ENCODE results near the gene RBM12. TPM values are rescaled to one million over a fixed set of nuclear protein-coding genes. Genes with fewer than 3 reads are reported as not detected.

RBM12 gene
- total RNA-seq, 2 experiments from 2014 or later, result 66.3 to 152 TPM

DNA sequence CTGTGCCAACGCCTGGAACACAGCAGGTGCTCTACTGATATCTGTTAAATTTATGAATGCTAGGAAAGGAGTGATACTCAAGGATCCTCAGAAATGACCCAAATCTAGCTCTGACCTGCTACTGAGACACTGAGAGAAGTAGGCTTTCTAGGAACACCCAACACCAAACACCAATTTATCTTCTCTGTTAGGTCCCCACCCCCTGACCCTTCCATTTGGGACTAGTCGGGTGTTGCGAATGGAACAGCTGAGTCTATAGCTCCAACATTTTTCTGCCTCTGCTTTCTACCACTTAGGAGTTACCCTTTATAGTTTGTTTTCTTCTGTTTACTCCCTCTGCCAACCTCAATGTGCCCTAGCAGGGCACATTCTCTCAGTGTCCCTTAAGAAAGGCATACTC is 24.0 kb downstream of the RBM12 start:
- CTCF ChIA-PET (ENCODE audit: unreplicated experiment), result no interaction called here

GRCh38 chr20:35638751-35639150 is 25.9 kb downstream of the RBM12 start:
- TF ChIP-seq EZH2phosphoT487 (IDR thresholded peaks at IDR 0.05; ENCODE audit: borderline replicate concordance, low read depth, low read length), result no peak
- TF ChIP-seq, protein P1, sequence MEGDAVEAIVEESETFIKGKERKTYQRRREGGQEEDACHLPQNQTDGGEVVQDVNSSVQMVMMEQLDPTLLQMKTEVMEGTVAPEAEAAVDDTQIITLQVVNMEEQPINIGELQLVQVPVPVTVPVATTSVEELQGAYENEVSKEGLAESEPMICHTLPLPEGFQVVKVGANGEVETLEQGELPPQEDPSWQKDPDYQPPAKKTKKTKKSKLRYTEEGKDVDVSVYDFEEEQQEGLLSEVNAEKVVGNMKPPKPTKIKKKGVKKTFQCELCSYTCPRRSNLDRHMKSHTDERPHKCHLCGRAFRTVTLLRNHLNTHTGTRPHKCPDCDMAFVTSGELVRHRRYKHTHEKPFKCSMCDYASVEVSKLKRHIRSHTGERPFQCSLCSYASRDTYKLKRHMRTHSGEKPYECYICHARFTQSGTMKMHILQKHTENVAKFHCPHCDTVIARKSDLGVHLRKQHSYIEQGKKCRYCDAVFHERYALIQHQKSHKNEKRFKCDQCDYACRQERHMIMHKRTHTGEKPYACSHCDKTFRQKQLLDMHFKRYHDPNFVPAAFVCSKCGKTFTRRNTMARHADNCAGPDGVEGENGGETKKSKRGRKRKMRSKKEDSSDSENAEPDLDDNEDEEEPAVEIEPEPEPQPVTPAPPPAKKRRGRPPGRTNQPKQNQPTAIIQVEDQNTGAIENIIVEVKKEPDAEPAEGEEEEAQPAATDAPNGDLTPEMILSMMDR (conservative IDR thresholded peaks at IDR 0.05; ENCODE audit: low read length), result no peak
- no peak overlapping the region for H3K4me2 ChIP-seq (ENCODE audit: low read length)
- ChIA-PET CTCF (ENCODE audit: unreplicated experiment) (no interaction called here), POLR2A (no interaction called here)
- H3K9me3 ChIP-seq (ENCODE audit: low read length), result no peaks in the 10 kb centered on the region
- H3K9me2 ChIP-seq (ENCODE audit: insufficient read depth, low read length), result no peaks in the 10 kb centered on the region
- H3K4me1 ChIP-seq (ENCODE audit: insufficient read depth, low read length, poor library complexity, severe bottlenecking), result no peaks in the 10 kb centered on the region
- H3K79me2 ChIP-seq (ENCODE audit: insufficient read depth, low read depth, low read length), result peaks cover 12% of the 10 kb centered on the region; the same call in 1 of the 2 replicates
- H3K27ac ChIP-seq (ENCODE audit: low read depth, low read length, poor library complexity, severe bottlenecking), result no peak overlapping the region
- BruUV-seq (replicated peaks), result no TSS peak
- no peak overlapping the region for H2AFZ ChIP-seq (ENCODE audit: low read length)
- no peaks in the 10 kb centered on the region for H4K20me1 ChIP-seq (ENCODE audit: insufficient read depth, low read length)
- H3K36me3 ChIP-seq (ENCODE audit: insufficient read depth, low read length), result 0 out of 2 replicates have a peak, but pooled peaks cover 4% of the 10 kb centered on the region
- no peak for DNase-seq (ENCODE audit: low spot score)
- intact Hi-C loops (cut with micrococcal nuclease; ENCODE audit: unreplicated experiment), result no loop called here
- no peak overlapping the region for H3K4me3 ChIP-seq (ENCODE audit: low read depth, low read length, poor library complexity, severe bottlenecking)

More for the DNA sequence above, 24.0 kb downstream of the RBM12 start:
- POLR2A ChIA-PET, result interaction anchor here (1.6 kb wide), 1 partner anchor 19 kb away, joined by 3 read pairs; no protein-coding TSS in a partner anchor
- no peak overlapping the region for H2AFZ ChIP-seq (ENCODE audit: low read length)
- no peaks in the 10 kb centered on the region for H3K9me2 ChIP-seq (ENCODE audit: insufficient read depth, low read length)
- TF ChIP-seq, protein P1 (conservative IDR thresholded peaks at IDR 0.05; ENCODE audit: low read length), result no peak
- TF ChIP-seq EZH2phosphoT487 (IDR thresholded peaks at IDR 0.05; ENCODE audit: borderline replicate concordance, low read depth, low read length), result no peak
- no peaks in the 10 kb centered on the region for H4K20me1 ChIP-seq (ENCODE audit: insufficient read depth, low read length)
- H3K27ac ChIP-seq (ENCODE audit: low read depth, low read length, poor library complexity, severe bottlenecking), result no peak overlapping the region
- no peaks in the 10 kb centered on the region for H3K4me1 ChIP-seq (ENCODE audit: insufficient read depth, low read length, poor library complexity, severe bottlenecking)
- no TSS peak for BruUV-seq (replicated peaks)
- H3K36me3 ChIP-seq (ENCODE audit: insufficient read depth, low read length), result 0 out of 2 replicates have a peak, but pooled peaks cover 4% of the 10 kb centered on the region
- intact Hi-C loops (cut with micrococcal nuclease; ENCODE audit: unreplicated experiment), result no loop called here
- no peaks in the 10 kb centered on the region for H3K9me3 ChIP-seq (ENCODE audit: low read length)
- DNase-seq (ENCODE audit: low spot score), result no peak
- H3K79me2 ChIP-seq (ENCODE audit: insufficient read depth, low read depth, low read length), result peaks cover 17% of the 10 kb centered on the region; the same call in 1 of the 2 replicates
- no peak overlapping the region for H3K4me2 ChIP-seq (ENCODE audit: low read length)
- no peak overlapping the region for H3K4me3 ChIP-seq (ENCODE audit: low read depth, low read length, poor library complexity, severe bottlenecking)

GRCh38 chr20:35637276-35637675 is 27.4 kb downstream of the RBM12 start:
- POLR2A ChIA-PET, result no interaction called here
- H4K20me1 ChIP-seq (ENCODE audit: insufficient read depth, low read length), result no peaks in the 10 kb centered on the region
- CTCF ChIA-PET (ENCODE audit: unreplicated experiment), result no interaction called here
- H3K9me2 ChIP-seq (ENCODE audit: insufficient read depth, low read length), result no peaks in the 10 kb centered on the region
- TF ChIP-seq EZH2phosphoT487 (IDR thresholded peaks at IDR 0.05; ENCODE audit: borderline replicate concordance, low read depth, low read length), result no peak
- TF ChIP-seq, protein P1 (conservative IDR thresholded peaks at IDR 0.05; ENCODE audit: low read length), result no peak
- no peaks in the 10 kb centered on the region for H3K4me1 ChIP-seq (ENCODE audit: insufficient read depth, low read length, poor library complexity, severe bottlenecking)
- intact Hi-C loops (cut with micrococcal nuclease; ENCODE audit: unreplicated experiment), result no loop called here
- H3K4me2 ChIP-seq (ENCODE audit: low read length), result no peak overlapping the region
- peaks cover 9% of the 10 kb centered on the region; the same call in 1 of the 2 replicates for H3K36me3 ChIP-seq (ENCODE audit: insufficient read depth, low read length)
- BruUV-seq (replicated peaks), result no TSS peak
- no peak overlapping the region for H3K4me3 ChIP-seq (ENCODE audit: low read depth, low read length, poor library complexity, severe bottlenecking)
- H2AFZ ChIP-seq (ENCODE audit: low read length), result no peak overlapping the region
- DNase-seq (ENCODE audit: low spot score), result no peak
- H3K9me3 ChIP-seq (ENCODE audit: low read length), result no peaks in the 10 kb centered on the region
- peaks cover 12% of the 10 kb centered on the region; the same call in 1 of the 2 replicates for H3K79me2 ChIP-seq (ENCODE audit: insufficient read depth, low read depth, low read length)
- H3K27ac ChIP-seq (ENCODE audit: low read depth, low read length, poor library complexity, severe bottlenecking), result no peak overlapping the region

All from OCI-LY7 (cell line).